ENCODE results near the gene ZNF346. TPM values are rescaled to one million over a fixed set of nuclear protein-coding genes. Genes with fewer than 3 reads are reported as not detected.
A peak's percentile ranks its signal among the peaks of the same experiment; 100 is the strongest.

ZNF346 gene
- total and polyA plus RNA-seq, 2 of the 13 experiments (the other 11 are each of a cell fraction or from before 2014, with no cell fraction given), result 8.6 to 19.4 TPM

GRCh38 chr5:177105691-177106476, 83.4 kb downstream of the ZNF346 start (continued):
- TF ChIP-seq SOX5 (CRISPR knock-in tag; IDR thresholded peaks at IDR 0.05; ENCODE audit: borderline replicate concordance) (peak; percentile 62; the same call in 1 of the 2 replicates), POLR2G (IDR thresholded peaks at IDR 0.05; ENCODE audit: low read depth, low read length) (peak; percentile 72), ZNF101 (CRISPR knock-in tag; IDR thresholded peaks at IDR 0.05; ENCODE audit: borderline replicate concordance, low read depth) (no peak), ZNF33B (CRISPR knock-in tag; IDR thresholded peaks at IDR 0.05) (peak; percentile 61; the same call in 1 of the 2 replicates), TFDP1 (CRISPR knock-in tag; IDR thresholded peaks at IDR 0.05; ENCODE audit: borderline replicate concordance) (peak; percentile 78; the same call in 1 of the 2 replicates), KAT8 (CRISPR knock-in tag; IDR thresholded peaks at IDR 0.05) (peak; percentile 48), SP140L (CRISPR knock-in tag; IDR thresholded peaks at IDR 0.05; ENCODE audit: borderline replicate concordance) (0 out of 2 replicates have a peak, but pooled peaks have one; percentile 55), ZUFSP (CRISPR knock-in tag; IDR thresholded peaks at IDR 0.05; ENCODE audit: borderline replicate concordance) (no peak), ZNF224 (CRISPR knock-in tag; IDR thresholded peaks at IDR 0.05) (no peak), ZNF44 (CRISPR knock-in tag; IDR thresholded peaks at IDR 0.05) (peak; percentile 36; the same call in 1 of the 2 replicates), JUND (CRISPR knock-in tag; IDR thresholded peaks at IDR 0.05) (0 out of 2 replicates have a peak, but pooled peaks have one; percentile 31), GATAD2A (CRISPR knock-in tag; IDR thresholded peaks at IDR 0.05) (peak; percentile 79), ETV5 (CRISPR knock-in tag; IDR thresholded peaks at IDR 0.05; ENCODE audit: borderline replicate concordance) (peak; percentile 35; the same call in 1 of the 2 replicates), GPBP1L1 (CRISPR knock-in tag; IDR thresholded peaks at IDR 0.05) (no peak), MTA1 (CRISPR knock-in tag; IDR thresholded peaks at IDR 0.05; ENCODE audit: borderline replicate concordance) (peak; percentile 65; the same call in 1 of the 2 replicates), NCOA2 (CRISPR knock-in tag; IDR thresholded peaks at IDR 0.05) (0 out of 2 replicates have a peak, but pooled peaks have one; percentile 45), ZBTB21 (CRISPR knock-in tag; IDR thresholded peaks at IDR 0.05) (no peak), PHF5A (CRISPR knock-in tag; IDR thresholded peaks at IDR 0.05; ENCODE audit: low read depth, unreplicated experiment) (no peak), MAFF (IDR thresholded peaks at IDR 0.05; ENCODE audit: low read depth, low read length) (no peak), ARNT2 (CRISPR knock-in tag; IDR thresholded peaks at IDR 0.05; ENCODE audit: low read depth) (0 out of 2 replicates have a peak, but pooled peaks have one; percentile 34), ZBTB7B (CRISPR knock-in tag; IDR thresholded peaks at IDR 0.05) (peak; percentile 51; the same call in 1 of the 2 replicates), RBFOX2 (IDR thresholded peaks at IDR 0.05; ENCODE audit: low read depth, low read length) (peak; percentile 58; the same call in 1 of the 2 replicates)
- TF ChIP-seq, protein P1, sequence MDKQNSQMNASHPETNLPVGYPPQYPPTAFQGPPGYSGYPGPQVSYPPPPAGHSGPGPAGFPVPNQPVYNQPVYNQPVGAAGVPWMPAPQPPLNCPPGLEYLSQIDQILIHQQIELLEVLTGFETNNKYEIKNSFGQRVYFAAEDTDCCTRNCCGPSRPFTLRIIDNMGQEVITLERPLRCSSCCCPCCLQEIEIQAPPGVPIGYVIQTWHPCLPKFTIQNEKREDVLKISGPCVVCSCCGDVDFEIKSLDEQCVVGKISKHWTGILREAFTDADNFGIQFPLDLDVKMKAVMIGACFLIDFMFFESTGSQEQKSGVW (CRISPR knock-in tag; IDR thresholded peaks at IDR 0.05; ENCODE audit: borderline replicate concordance), result no peak
- TF ChIP-seq, protein P2, sequence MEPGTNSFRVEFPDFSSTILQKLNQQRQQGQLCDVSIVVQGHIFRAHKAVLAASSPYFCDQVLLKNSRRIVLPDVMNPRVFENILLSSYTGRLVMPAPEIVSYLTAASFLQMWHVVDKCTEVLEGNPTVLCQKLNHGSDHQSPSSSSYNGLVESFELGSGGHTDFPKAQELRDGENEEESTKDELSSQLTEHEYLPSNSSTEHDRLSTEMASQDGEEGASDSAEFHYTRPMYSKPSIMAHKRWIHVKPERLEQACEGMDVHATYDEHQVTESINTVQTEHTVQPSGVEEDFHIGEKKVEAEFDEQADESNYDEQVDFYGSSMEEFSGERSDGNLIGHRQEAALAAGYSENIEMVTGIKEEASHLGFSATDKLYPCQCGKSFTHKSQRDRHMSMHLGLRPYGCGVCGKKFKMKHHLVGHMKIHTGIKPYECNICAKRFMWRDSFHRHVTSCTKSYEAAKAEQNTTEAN (CRISPR knock-in tag; conservative IDR thresholded peaks at IDR 0.05), result 0 out of 2 replicates have a peak, but pooled peaks have one; percentile 44
